HEK293 (cell line): ENCODE data around the gene ELAVL3.
A peak's percentile ranks its signal among the peaks of the same experiment; 100 is the strongest.
"Not testable (repeated sequence)": the region's sequence is repeated elsewhere in the genome, so short reads cannot be mapped to it uniquely, and the experiment has no call there.

Experiments
- CTCF ChIA-PET: fragments of 350-600 bp; formaldehyde crosslinking; extraction: SDS; loops from one replicate; lab custom pipeline; 2021; ENCODE audit warnings: antibody characterized with exemption; lab: Yijun Ruan, JAX
- POLR2A ChIA-PET: fragments of 300-600 bp; formaldehyde crosslinking; extraction: SDS; loops from one replicate; lab custom pipeline; 2020; ENCODE audit warnings: antibody characterized with exemption, inconsistent platforms; lab: Yijun Ruan, JAX
- H3K27ac ChIP-seq: fragments of 200-500 bp; sonication (Bioruptor generic); 2 replicates; pipeline ENCODE4 v1.5.1; 2014; ENCODE audit warnings: low read depth, low read length, control low read depth, inconsistent platforms; ENCODE audit errors: extremely low read depth
- H3K36me3 ChIP-seq, 2 experiments: fragments of 200-500 bp in 1 of 2; sonication (Bioruptor generic) in 1 of 2; 1 replicate in 1 of 2; 2 replicates in 1 of 2; pipeline ENCODE4 v1.5.1; 2014 to 2017; ENCODE audit warnings: inconsistent platforms in 2 of 2, low read length in 2 of 2; ENCODE audit not compliant: control insufficient read depth in 2 of 2, insufficient read depth in 1 of 2
- H3K4me1 ChIP-seq: fragments of 200-500 bp; sonication (Bioruptor generic); 2 replicates; pipeline ENCODE4 v1.5.1; 2014; ENCODE audit warnings: mild to moderate bottlenecking, low read length, inconsistent platforms; ENCODE audit not compliant: control insufficient read depth, insufficient read depth
- H3K4me3 ChIP-seq: 2 replicates; pipeline ENCODE4 v1.5.1; 2011; ENCODE audit warnings: low read depth, mild to moderate bottlenecking, control low read depth, low read length, moderate library complexity
- H3K9me3 ChIP-seq: fragments of 200-500 bp; sonication (Bioruptor generic); 2 replicates; pipeline ENCODE4 v1.5.1; 2014; ENCODE audit warnings: low read depth, low read length, inconsistent platforms; ENCODE audit not compliant: control insufficient read depth, insufficient read depth
- RBAK ChIP-seq: fragments of 450-650 bp; formaldehyde crosslinking; IDR thresholded peaks from 2 replicates; pipeline ENCODE4 v1.5.1; 2016; ENCODE audit warnings: missing biosample characterization, missing genetic modification characterization
- SETDB1 ChIP-seq: IDR thresholded peaks from one replicate; pipeline ENCODE4 v1.6.1; 2017; ENCODE audit warnings: mild to moderate bottlenecking, low read length, moderate library complexity, mixed read lengths; ENCODE audit not compliant: insufficient read length
- SP7 ChIP-seq: fragments of 450-650 bp; formaldehyde crosslinking; IDR thresholded peaks from 2 replicates; pipeline ENCODE4 v1.5.1; 2016; ENCODE audit warnings: missing biosample characterization, missing genetic modification characterization
- ZBTB17 ChIP-seq: fragments of 450-650 bp; formaldehyde crosslinking; IDR thresholded peaks from 2 replicates; pipeline ENCODE4 v1.5.1; 2016; ENCODE audit warnings: missing biosample characterization, missing genetic modification characterization
- ZBTB21 ChIP-seq: fragments of 450-650 bp; formaldehyde crosslinking; IDR thresholded peaks from 2 replicates; pipeline ENCODE4 v1.5.1; 2017; ENCODE audit warnings: missing biosample characterization, missing genetic modification characterization
- ZNF24 ChIP-seq: fragments of 450-650 bp; formaldehyde crosslinking; IDR thresholded peaks from 2 replicates; pipeline ENCODE4 v1.5.1; 2016; ENCODE audit warnings: missing biosample characterization, missing genetic modification characterization
- ZNF426 ChIP-seq: fragments of 450-650 bp; formaldehyde crosslinking; IDR thresholded peaks from 2 replicates; pipeline ENCODE4 v1.5.1; 2017; ENCODE audit warnings: missing biosample characterization, missing genetic modification characterization, mild to moderate bottlenecking, inconsistent platforms, moderate library complexity
- ZNF596 ChIP-seq: fragments of 450-650 bp; IDR thresholded peaks from 2 replicates; pipeline ENCODE4 v1.5.0; 2018; ENCODE audit warnings: missing biosample characterization, mild to moderate bottlenecking, missing genetic modification characterization, moderate library complexity
- ZNF600 ChIP-seq: fragments of 450-650 bp; formaldehyde crosslinking; IDR thresholded peaks from 2 replicates; pipeline ENCODE4 v1.5.1; 2016; ENCODE audit warnings: missing biosample characterization, missing genetic modification characterization
- ZNF621 ChIP-seq: fragments of 450-650 bp; formaldehyde crosslinking; IDR thresholded peaks from 2 replicates; pipeline ENCODE4 v1.5.1; 2017; ENCODE audit warnings: missing biosample characterization, missing genetic modification characterization
- ZNF660 ChIP-seq: fragments of 450-650 bp; IDR thresholded peaks from 2 replicates; pipeline ENCODE4 v1.5.1; 2018; ENCODE audit warnings: missing biosample characterization, mild to moderate bottlenecking, missing genetic modification characterization
- ZNF768 ChIP-seq: fragments of 450-650 bp; formaldehyde crosslinking; IDR thresholded peaks from 2 replicates; pipeline ENCODE4 v1.5.1; 2018; ENCODE audit warnings: missing biosample characterization, mild to moderate bottlenecking, missing genetic modification characterization
- ZNF792 ChIP-seq: fragments of 450-650 bp; formaldehyde crosslinking; IDR thresholded peaks from 2 replicates; pipeline ENCODE4 v1.5.1; 2016; ENCODE audit warnings: missing biosample characterization, missing genetic modification characterization
- ZSCAN23 ChIP-seq: fragments of 450-650 bp; formaldehyde crosslinking; IDR thresholded peaks from 2 replicates; pipeline ENCODE4 v1.5.1; 2016; ENCODE audit warnings: missing biosample characterization, missing genetic modification characterization
- TF ChIP-seq, protein P1 (sequence below): fragments of 450-650 bp; formaldehyde crosslinking; IDR thresholded peaks from 2 replicates; pipeline ENCODE4 v1.5.1; 2016; ENCODE audit warnings: missing biosample characterization, missing genetic modification characterization
- TF ChIP-seq, protein P2 (sequence below): fragments of 450-650 bp; formaldehyde crosslinking; IDR thresholded peaks from 2 replicates; pipeline ENCODE4 v1.5.1; 2016; ENCODE audit warnings: missing biosample characterization, missing genetic modification characterization
- TF ChIP-seq, protein P3 (sequence below): fragments of 450-650 bp; formaldehyde crosslinking; IDR thresholded peaks from 2 replicates; pipeline ENCODE4 v1.5.1; 2017; ENCODE audit warnings: missing biosample characterization, missing genetic modification characterization

Gene ELAVL3

DNA sequence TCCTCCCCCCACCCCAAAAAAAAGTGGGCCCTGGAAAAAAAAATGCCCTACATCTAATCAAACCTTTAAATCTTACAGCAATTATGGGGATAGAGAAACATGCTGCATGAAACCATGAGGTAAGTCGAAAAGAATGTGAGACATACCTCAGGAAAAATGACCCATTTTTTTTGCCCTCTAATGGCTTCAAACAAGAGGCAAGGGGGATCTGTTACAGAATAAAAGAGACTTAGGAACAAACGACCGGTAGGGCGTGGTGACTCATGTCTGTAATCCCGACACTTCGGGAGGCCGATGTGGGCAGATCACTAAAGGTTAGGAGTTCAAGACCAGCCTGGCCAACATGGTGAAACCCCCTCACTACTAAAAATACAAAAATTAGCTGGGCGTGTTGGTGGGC, 70.2 kb downstream of the ELAVL3 start (continued):
- TF ChIP-seq ZNF660 (tag by site-specific recombination) (0 out of 2 replicates have a peak, but pooled peaks have one; percentile 29), ZNF426 (tag by site-specific recombination) (no peak), SETDB1 (no peak), ZBTB17 (no peak), RBAK (tag by site-specific recombination) (no peak), ZNF24 (tag by site-specific recombination) (0 out of 2 replicates have a peak, but pooled peaks have one; percentile 32), ZNF600 (tag by site-specific recombination) (peak; percentile 37; the same call in 1 of the 2 replicates), SP7 (tag by site-specific recombination) (peak; percentile 64), ZSCAN23 (tag by site-specific recombination) (peak; percentile 33; the same call in 1 of the 2 replicates), ZNF792 (tag by site-specific recombination) (no peak), ZBTB21 (tag by site-specific recombination) (peak; percentile 25; the same call in 1 of the 2 replicates), ZNF621 (tag by site-specific recombination) (no peak)

DNA sequence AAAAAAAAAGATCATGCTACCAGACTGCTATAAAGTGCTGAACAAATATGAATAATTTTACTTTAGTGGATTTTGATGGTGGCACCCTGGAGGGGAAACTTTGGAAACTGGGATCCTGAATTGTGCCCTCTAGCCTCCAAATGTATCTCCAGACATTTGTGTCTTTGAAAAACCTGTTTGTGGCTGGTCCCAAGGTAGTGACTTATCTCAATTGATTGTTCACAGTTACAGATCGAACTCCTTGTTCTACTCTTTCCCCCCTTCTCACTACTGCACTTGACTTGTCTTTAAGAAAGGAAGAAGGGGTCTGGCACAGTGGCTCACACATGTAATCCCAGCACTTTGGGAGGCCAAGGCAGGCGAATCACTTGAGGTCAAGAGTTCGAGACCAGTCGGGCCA, 72.3 kb downstream of the ELAVL3 start:
- no peaks in the 10 kb centered on the region for H3K4me1 ChIP-seq
- POLR2A ChIA-PET = interaction anchor here (0.7 kb wide), 1 partner anchor 1120 kb away, joined by 7 read pairs; no protein-coding TSS in a partner anchor
- H3K9me3 ChIP-seq = no peaks in the 10 kb centered on the region
- no peaks in the 10 kb centered on the region for H3K36me3 ChIP-seq
- no peak overlapping the region for H3K27ac ChIP-seq
- no peak for TF ChIP-seq ZNF596 (tag by site-specific recombination)
- TF ChIP-seq, protein P1, sequence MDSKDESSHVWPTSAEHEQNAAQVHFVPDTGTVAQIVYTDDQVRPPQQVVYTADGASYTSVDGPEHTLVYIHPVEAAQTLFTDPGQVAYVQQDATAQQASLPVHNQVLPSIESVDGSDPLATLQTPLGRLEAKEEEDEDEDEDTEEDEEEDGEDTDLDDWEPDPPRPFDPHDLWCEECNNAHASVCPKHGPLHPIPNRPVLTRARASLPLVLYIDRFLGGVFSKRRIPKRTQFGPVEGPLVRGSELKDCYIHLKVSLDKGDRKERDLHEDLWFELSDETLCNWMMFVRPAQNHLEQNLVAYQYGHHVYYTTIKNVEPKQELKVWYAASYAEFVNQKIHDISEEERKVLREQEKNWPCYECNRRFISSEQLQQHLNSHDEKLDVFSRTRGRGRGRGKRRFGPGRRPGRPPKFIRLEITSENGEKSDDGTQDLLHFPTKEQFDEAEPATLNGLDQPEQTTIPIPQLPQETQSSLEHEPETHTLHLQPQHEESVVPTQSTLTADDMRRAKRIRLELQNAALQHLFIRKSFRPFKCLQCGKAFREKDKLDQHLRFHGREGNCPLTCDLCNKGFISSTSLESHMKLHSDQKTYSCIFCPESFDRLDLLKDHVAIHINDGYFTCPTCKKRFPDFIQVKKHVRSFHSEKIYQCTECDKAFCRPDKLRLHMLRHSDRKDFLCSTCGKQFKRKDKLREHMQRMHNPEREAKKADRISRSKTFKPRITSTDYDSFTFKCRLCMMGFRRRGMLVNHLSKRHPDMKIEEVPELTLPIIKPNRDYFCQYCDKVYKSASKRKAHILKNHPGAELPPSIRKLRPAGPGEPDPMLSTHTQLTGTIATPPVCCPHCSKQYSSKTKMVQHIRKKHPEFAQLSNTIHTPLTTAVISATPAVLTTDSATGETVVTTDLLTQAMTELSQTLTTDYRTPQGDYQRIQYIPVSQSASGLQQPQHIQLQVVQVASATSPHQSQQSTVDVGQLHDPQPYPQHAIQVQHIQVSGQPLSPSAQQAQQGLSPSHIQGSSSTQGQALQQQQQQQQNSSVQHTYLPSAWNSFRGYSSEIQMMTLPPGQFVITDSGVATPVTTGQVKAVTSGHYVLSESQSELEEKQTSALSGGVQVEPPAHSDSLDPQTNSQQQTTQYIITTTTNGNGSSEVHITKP (tag by site-specific recombination) = peak; percentile 87
- no peak overlapping the region for H3K4me3 ChIP-seq
- CTCF ChIA-PET = interaction anchor here (1.0 kb wide), 1 partner anchor 26 kb away, joined by 4 read pairs; the partner anchor contains the start of gene ODAD3

DNA sequence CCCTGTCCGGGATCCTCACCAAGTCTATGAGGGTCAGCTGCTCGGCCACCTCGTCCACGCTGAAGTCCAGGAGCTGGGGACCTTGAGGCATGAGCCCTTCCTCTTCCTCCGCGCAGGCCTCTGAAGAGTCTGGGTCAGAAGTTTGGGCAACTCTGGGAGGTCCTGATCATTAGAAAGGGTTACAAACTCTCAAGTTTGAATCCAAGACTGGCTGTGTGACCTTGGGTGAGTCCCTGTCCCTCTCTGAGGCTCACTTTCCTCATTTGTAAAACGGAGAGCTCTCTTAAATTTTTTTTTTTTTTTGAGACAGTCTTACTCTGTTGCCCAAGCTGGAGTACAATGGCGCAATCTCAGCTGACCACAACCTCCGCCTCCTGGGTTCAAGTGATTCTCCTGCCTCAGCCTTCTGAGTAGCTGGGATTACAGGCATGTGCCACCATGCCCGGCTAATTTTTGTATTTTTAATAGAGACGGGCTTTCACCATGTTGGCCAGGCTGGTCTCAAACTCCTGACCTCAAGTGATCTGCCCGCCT, 74.1 kb downstream of the ELAVL3 start:
- not testable (repeated sequence) for H3K36me3 ChIP-seq, H3K4me3 ChIP-seq, H3K9me3 ChIP-seq, H3K27ac ChIP-seq, H3K4me1 ChIP-seq
- CTCF ChIA-PET = interaction anchor here (0.8 to 1.7 kb wide), 6 partner anchors 11 to 46 kb away, joined by 3 to 13 read pairs (median 3); partner anchors contain the start of gene EPOR
- TF ChIP-seq ZNF768 (tag by site-specific recombination) = peak; percentile 49; the same call in 1 of the 2 replicates
- POLR2A ChIA-PET = interaction anchor here (0.7 kb wide), 1 partner anchor 24 kb away, joined by 3 read pairs; no protein-coding TSS in a partner anchor

DNA sequence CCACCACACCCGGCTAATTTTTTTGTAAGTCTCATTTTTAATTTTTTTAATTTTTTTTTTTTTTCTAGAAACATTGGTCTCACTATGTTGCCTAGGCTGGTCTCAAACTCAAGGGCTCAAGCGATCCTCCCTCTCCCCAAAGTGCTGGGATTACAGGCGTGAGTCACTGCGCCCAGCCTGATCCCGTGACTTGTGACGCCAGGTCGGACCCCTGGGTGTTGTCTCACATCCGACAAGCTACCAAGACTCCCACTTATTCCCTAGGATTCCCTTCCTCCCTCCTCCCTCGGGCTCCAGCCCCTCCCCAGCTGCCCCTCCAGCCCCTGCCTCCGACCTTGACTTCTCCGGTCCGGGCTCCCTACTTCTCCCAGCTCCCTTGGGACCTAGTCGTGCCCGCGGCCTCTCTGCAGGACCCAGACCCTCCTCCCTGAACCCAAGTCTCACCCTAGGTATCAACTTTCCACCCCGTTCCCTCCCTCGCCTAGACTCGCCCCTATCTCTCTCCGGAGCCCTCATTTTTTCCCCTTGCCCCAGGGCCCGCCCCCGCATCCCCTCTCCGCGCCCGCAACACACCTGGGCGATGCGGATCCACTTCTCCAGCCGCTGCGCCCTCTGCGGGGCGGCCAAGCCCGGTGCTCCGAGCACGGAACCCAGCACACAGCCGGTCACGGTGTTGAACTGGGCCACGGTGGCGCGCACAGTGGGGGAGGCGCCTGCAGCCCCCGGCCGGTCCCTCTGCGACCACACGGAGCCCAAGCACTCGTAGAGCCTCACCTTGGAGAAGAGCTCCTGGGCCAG, 74.8 kb downstream of the ELAVL3 start:
- H3K4me1 ChIP-seq = no peaks in the 10 kb centered on the region
- TF ChIP-seq, protein P2, sequence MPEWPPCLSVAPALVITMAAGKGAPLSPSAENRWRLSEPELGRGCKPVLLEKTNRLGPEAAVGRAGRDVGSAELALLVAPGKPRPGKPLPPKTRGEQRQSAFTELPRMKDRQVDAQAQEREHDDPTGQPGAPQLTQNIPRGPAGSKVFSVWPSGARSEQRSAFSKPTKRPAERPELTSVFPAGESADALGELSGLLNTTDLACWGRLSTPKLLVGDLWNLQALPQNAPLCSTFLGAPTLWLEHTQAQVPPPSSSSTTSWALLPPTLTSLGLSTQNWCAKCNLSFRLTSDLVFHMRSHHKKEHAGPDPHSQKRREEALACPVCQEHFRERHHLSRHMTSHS = no peak
- TF ChIP-seq, protein P3, sequence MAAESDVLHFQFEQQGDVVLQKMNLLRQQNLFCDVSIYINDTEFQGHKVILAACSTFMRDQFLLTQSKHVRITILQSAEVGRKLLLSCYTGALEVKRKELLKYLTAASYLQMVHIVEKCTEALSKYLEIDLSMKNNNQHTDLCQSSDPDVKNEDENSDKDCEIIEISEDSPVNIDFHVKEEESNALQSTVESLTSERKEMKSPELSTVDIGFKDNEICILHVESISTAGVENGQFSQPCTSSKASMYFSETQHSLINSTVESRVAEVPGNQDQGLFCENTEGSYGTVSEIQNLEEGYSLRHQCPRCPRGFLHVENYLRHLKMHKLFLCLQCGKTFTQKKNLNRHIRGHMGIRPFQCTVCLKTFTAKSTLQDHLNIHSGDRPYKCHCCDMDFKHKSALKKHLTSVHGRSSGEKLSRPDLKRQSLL (tag by site-specific recombination) = no peak
- TF ChIP-seq, all 188 proteins: peak for 0
- H3K36me3 ChIP-seq = no peaks in the 10 kb centered on the region
- no peak overlapping the region for H3K4me3 ChIP-seq
- no peaks in the 10 kb centered on the region for H3K9me3 ChIP-seq
- CTCF ChIA-PET = interaction anchor here (0.8 to 1.7 kb wide), 5 partner anchors 12 to 46 kb away, joined by 3 to 6 read pairs (median 3); partner anchors contain the start of gene EPOR
- POLR2A ChIA-PET = interaction anchor here (0.7 kb wide), 1 partner anchor 23 kb away, joined by 3 read pairs; no protein-coding TSS in a partner anchor
- H3K27ac ChIP-seq = no peak overlapping the region
